Fibroblast of mammary gland (primary cell): ENCODE measurements around the gene BNC2.
"Not testable (repeated sequence)": the region's sequence is repeated elsewhere in the genome, so short reads cannot be mapped to it uniquely, and the experiment has no call there.

Experiments
- DNase-seq: peaks from one replicate; pipeline ENCODE4 v3.0.0-alpha.2; 2010; ENCODE audit warnings: low read depth
- H3K4me3 ChIP-seq: 2 replicates; pipeline ENCODE4 v1.5.1; 2011; ENCODE audit warnings: low read depth, mild to moderate bottlenecking, low read length, moderate library complexity; ENCODE audit not compliant: control insufficient read depth
- CTCF ChIP-seq: conservative IDR thresholded peaks from 2 replicates; pipeline ENCODE4 v1.5.1; 2011; ENCODE audit warnings: low read depth, low read length, inconsistent platforms; ENCODE audit not compliant: control insufficient read depth, insufficient read depth

Gene BNC2

GRCh38 chr9:16545639-16546038 is 324.8 kb downstream of the BNC2 start:
- no peak for TF ChIP-seq CTCF
- no peak overlapping the region for H3K4me3 ChIP-seq
- DNase-seq: no peak

- no peak overlapping the region for H3K4me3 ChIP-seq
- TF ChIP-seq CTCF: no peak
- no peak for DNase-seq
Observed at GRCh38 chr9:16544842-16545241, 325.6 kb downstream of the BNC2 start.

GRCh38 chr9:16543686-16544085 is 326.8 kb downstream of the BNC2 start:
- no peak for TF ChIP-seq CTCF
- peak; percentile 60 for DNase-seq
- no peak overlapping the region for H3K4me3 ChIP-seq

- no peak for DNase-seq
- no peak overlapping the region for H3K4me3 ChIP-seq
- no peak for TF ChIP-seq CTCF
Observed at GRCh38 chr9:16543225-16543624, 327.2 kb downstream of the BNC2 start.

- no peak overlapping the region for H3K4me3 ChIP-seq
- TF ChIP-seq CTCF: no peak
- no peak for DNase-seq
Observed at GRCh38 chr9:16542290-16542689, 328.2 kb downstream of the BNC2 start.

GRCh38 chr9:16540743-16541613 is 329.5 kb downstream of the BNC2 start:
- peak; percentile 70 for DNase-seq
- no peak for TF ChIP-seq CTCF
- no peak overlapping the region for H3K4me3 ChIP-seq

- not testable (repeated sequence) for H3K4me3 ChIP-seq, DNase-seq
Observed at GRCh38 chr9:16539626-16540025, 330.8 kb downstream of the BNC2 start.
